AG10803 (cell line): ENCODE measurements around the gene MTA3.

Experiments
- DNase-seq: peaks from one replicate; pipeline ENCODE4 v3.0.0; 2010; ENCODE audit warnings: low read depth
- H3K4me3 ChIP-seq: 2 replicates; pipeline ENCODE4 v1.5.1; 2011; ENCODE audit warnings: mild to moderate bottlenecking, low read length, control low read depth
- TF ChIP-seq, protein P1 (sequence below): conservative IDR thresholded peaks from 2 replicates; pipeline ENCODE4 v1.5.1; 2011; ENCODE audit warnings: mild to moderate bottlenecking, low read length, control low read depth, inconsistent platforms

The MTA3 gene

DNA sequence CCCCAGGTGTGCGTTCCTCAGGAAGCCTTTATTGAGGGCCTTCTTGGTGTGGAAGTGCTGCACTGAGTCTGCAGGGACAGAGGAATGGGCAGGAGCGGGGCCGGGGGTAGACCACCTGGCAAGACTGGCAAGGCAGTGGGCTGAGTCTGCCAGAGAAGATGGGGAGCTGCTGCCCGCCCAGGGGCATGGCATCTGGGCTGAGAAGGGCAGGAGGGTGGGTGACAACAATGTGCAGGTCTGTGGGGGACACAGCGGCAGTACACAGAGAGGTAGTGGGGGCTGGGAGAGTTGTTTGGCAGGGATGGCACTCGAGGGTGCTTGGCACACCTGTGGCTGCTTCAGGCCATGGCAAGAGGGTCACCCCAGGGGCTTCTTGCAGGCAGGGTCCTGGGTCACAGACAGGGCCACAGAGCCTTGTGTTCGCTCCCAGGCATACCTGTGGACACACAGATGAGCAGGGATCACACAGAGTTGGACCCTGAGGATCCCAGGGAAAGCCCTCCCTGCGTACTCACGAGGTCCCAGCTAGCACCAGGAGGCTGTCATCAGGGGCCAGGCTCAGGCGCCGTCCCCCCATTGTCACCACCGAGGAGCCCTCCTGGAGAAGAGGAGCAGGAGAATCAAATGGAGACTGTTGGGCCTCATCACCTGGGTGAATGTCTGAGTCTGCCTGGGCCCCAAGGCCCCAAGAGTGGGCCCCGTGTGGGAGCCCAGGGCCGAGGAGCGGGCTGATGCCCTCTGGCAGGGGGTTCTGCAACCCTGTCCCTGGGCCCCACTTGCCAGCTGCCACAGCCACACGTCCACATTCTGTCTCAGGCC is 198.9 kb downstream of the MTA3 start:
- no peak for DNase-seq
- TF ChIP-seq, protein P1, sequence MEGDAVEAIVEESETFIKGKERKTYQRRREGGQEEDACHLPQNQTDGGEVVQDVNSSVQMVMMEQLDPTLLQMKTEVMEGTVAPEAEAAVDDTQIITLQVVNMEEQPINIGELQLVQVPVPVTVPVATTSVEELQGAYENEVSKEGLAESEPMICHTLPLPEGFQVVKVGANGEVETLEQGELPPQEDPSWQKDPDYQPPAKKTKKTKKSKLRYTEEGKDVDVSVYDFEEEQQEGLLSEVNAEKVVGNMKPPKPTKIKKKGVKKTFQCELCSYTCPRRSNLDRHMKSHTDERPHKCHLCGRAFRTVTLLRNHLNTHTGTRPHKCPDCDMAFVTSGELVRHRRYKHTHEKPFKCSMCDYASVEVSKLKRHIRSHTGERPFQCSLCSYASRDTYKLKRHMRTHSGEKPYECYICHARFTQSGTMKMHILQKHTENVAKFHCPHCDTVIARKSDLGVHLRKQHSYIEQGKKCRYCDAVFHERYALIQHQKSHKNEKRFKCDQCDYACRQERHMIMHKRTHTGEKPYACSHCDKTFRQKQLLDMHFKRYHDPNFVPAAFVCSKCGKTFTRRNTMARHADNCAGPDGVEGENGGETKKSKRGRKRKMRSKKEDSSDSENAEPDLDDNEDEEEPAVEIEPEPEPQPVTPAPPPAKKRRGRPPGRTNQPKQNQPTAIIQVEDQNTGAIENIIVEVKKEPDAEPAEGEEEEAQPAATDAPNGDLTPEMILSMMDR: no peak
- H3K4me3 ChIP-seq: no peak overlapping the region

DNA sequence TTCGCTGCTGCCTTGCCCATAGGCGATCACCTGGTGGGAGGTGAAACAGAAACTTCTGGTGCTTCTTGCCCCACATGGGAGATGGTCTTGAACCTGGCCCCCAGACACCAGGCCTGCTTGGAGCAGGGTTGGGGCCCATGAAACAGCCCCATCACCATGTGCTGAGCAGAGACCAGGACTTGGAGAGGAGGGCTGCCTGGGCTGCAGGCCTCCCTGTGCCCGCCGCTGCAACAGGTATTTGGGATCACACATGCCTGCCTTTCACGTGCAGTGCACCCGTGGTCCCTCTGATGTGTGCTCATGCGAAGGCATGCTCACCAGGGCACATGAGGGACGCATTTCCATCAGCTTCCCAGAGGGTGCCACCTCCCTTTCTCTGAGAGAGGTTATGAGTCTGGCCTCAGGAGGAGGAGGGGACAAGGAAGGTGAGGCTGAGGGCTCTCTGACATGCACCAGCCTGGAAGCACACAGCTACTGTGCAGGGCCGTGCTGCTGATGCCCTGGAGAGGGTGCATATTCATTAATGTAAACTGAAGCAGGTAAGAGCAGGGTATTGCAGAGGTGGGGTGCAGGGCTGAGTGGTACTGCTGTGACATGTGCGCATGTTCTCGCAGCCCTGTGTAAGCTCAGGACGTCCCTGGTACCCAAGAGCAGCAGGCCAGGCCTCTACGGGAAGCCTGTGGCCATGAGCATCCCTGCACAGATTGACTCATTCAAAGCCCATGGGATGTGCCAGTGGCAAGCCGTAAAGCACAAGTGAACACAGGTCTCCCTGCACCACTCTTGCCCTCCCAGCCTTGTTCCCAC is 199.7 kb downstream of the MTA3 start:
- no peak overlapping the region for H3K4me3 ChIP-seq
- TF ChIP-seq, protein P1: no peak
- DNase-seq: no peak

GRCh38 chr2:42768706-42769256 is 200.3 kb downstream of the MTA3 start:
- DNase-seq: no peak
- TF ChIP-seq, protein P1: no peak
- no peak overlapping the region for H3K4me3 ChIP-seq

DNA sequence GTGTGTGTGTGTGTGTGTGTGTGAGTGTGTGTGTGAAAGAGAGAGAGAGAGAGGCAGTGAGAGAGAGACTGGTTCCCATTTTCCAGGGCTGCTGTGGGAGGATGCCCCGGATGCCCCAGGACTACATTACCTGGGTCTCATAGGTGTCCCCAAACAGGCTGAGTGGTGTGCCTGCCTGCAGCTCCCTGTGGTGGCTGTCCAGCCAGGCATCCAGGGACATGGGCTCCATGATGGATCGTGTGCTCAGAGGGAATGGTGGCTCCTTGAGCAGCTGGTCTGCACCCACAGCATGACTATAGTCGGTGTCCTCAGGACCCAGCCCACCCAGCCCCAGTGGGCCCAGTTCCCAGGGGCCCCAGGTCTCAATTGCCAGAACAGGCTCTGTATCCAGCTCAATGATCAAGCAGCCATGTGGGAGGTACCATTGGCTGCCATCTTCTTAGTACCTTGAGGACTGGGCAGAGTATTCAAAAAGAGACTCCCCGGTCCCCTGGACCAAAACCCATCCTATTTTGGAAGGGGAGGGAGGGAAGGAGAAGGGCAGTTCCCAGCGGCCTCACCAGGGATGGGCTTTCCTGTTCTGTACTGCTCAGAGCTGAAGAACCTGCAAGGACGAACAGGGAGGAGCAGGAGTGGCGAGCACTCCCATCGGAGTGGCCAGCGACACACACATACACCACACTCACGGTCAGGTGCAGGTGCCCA is 201.3 kb downstream of the MTA3 start:
- TF ChIP-seq, protein P1: no peak
- H3K4me3 ChIP-seq: no peak overlapping the region
- DNase-seq: no peak

DNA sequence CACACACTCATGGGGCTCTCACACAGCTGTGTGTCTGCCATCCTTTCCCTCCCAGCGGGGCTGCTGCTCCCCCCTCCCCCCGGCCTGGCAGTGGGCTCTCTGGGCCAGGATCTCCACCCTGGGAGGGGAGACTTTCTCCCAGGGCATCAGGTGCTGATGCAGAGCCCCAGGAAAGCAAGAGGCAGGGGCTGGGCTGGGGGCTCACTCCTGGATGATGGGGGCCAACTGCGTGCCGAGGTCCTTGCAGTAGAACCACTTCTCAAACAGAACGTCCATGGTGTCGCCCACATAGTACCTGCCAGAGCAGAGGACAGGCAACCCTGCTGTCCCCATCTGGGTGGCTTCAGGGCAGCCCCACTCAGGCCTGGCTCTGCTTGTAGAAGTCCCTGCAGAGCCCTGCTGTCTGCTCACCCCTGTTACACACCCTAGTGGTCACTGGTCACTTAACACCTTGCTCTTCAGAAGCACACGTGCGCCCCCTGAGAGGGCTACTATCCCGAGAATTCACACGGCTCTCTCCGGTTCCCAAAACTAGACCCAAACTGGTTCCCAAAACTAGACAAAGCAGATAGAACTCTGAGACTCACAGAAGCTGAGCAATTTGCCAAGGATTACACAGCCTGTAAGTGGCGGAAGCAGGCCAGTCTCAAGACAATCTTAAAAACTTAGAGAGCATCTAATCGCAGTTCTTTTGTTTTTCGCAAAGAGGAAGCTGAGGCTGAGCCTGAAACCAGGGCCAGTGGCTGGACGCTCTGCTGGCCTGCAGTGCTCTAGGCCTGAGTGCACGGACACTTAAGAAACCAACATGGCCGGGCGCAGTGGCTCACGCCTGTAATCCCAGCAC is 202.1 kb downstream of the MTA3 start:
- peak; percentile 39 for DNase-seq
- no peak overlapping the region for H3K4me3 ChIP-seq
- TF ChIP-seq, protein P1: peak; percentile 45

GRCh38 chr2:42771546-42772153 is 203.2 kb downstream of the MTA3 start:
- TF ChIP-seq, protein P1: no peak
- no peak for DNase-seq

More at GRCh38 chr2:42771546-42772153, 203.2 kb downstream of the MTA3 start:
- H3K4me3 ChIP-seq: no peak overlapping the region
